Spleen (tissue), 11 donors: ENCODE results near the gene IRF2. TPM values are rescaled to one million over a fixed set of nuclear protein-coding genes. Genes with fewer than 3 reads are reported as not detected.

Source experiments
- DNase-seq: peaks from one replicate; pipeline ENCODE4 v3.0.0-alpha.2; 2020
- H3K27ac ChIP-seq, 8 donors: fragments of 200-600 bp; sonication (generic) in 7 of 8; 1 replicate in 4 of 8; 2 replicates in 4 of 8; pipeline versions ENCODE4 v1.5.0 to v1.8.0; 2016 to 2021; ENCODE audit warnings: inconsistent platforms in 4 of 8, mild to moderate bottlenecking in 4 of 8, moderate library complexity in 1 of 8
- H3K27me3 ChIP-seq, 7 donors: fragments of 200-600 bp; sonication (generic) in 6 of 7; replicated peaks in 1 of 7; 1 replicate in 4 of 7; 2 replicates in 3 of 7; pipeline versions ENCODE4 v1.5.0 to v1.8.0; 2016 to 2021; ENCODE audit warnings: inconsistent platforms in 3 of 7, mild to moderate bottlenecking in 1 of 7
- H3K36me3 ChIP-seq, 6 donors: fragments of 200-600 bp; sonication (generic) in 5 of 6; 1 replicate in 4 of 6; 2 replicates in 2 of 6; pipeline versions ENCODE4 v1.5.0 to v1.8.0; 2016 to 2021; ENCODE audit warnings: inconsistent platforms in 2 of 6
- H3K4me1 ChIP-seq, 6 donors: fragments of 200-600 bp; sonication (generic) in 5 of 6; 1 replicate in 3 of 6; 2 replicates in 3 of 6; pipeline versions ENCODE4 v1.5.0 to v1.8.0; 2016 to 2021; ENCODE audit warnings: inconsistent platforms in 3 of 6
- H3K4me3 ChIP-seq, 8 donors: fragments of 200-600 bp; sonication (generic) in 7 of 8; 1 replicate in 4 of 8; 2 replicates in 4 of 8; pipeline versions ENCODE4 v1.5.0 to v1.8.0; 2016 to 2021; ENCODE audit warnings: inconsistent platforms in 4 of 8, mild to moderate bottlenecking in 4 of 8, moderate library complexity in 2 of 8
- H3K9me3 ChIP-seq, 8 donors: fragments of 200-600 bp; sonication (generic) in 7 of 8; 1 replicate in 4 of 8; 2 replicates in 4 of 8; pipeline versions ENCODE4 v1.5.0 to v1.8.0; 2016 to 2021; ENCODE audit warnings: inconsistent platforms in 4 of 8
- POLR2A ChIP-seq, 3 donors: fragments of 450-650 bp; IDR thresholded peaks; one replicate each; pipeline ENCODE4 v1.5.1; 2017; ENCODE audit warnings: antibody characterized with exemption in 3 of 3, mild to moderate bottlenecking in 1 of 3
- POLR2AphosphoS5 ChIP-seq, 3 donors: sonication (generic); formaldehyde crosslinking; IDR thresholded peaks; one replicate each; pipeline ENCODE4 v1.5.1; 2017; ENCODE audit warnings: antibody characterized with exemption in 3 of 3
- WGBS, 5 donors: extraction: QIAGEN DNeasy Blood & Tissue Kit in 3 of 5; methylation state at CpG; one replicate each; pipeline versions ENCODE4 v1.1.5 to v1.1.7; 2013 to 2018; 5-methylcytosine and 5-hydroxymethylcytosine counted together
- intact Hi-C: fragments of 100-400 bp; cut with DNase I; formaldehyde crosslinking; loops from one replicate; pipeline ENCODE4 v1.15.0; 2023; ENCODE audit warnings: low total_unique reads
- polyA plus RNA-seq, 3 donors: library from polyadenylated mRNA; stranded (reverse); fragments of 200-250 nt; gene quantifications; one replicate each; pipeline ENCODE4 v1.2.1, GENCODE V29; 2013
- total RNA-seq, 7 donors: library from RNA; depleted of rRNA in 3 of 7; stranded (reverse); fragments of >200 nt in 3 of 7; fragmentation: NEBNext Ultra II Directional in 4 of 7; extraction: Animal tissue kit (Norgen Biotek cat#: 25700) in 4 of 7; gene quantifications; one replicate each; pipeline versions ENCODE4 v1.1.0 to v1.2.1, GENCODE V29; 2016 to 2021
- TF ChIP-seq, protein P1 (sequence below), 11 experiments: fragments of 200-600 bp in 7 of 11; fragments of 450-650 bp in 4 of 11; sonication (generic) in 4 of 11; IDR thresholded peaks in 8 of 11; conservative IDR thresholded peaks in 3 of 11; 1 replicate in 7 of 11; 2 replicates in 4 of 11; pipeline versions ENCODE4 v1.4.0 to v1.8.0; 2016 to 2021; ENCODE audit warnings: antibody characterized with exemption in 11 of 11, inconsistent platforms in 4 of 11, mild to moderate bottlenecking in 1 of 11
- donor health status: healthy with polysubstance abuse.
- donor health status: DM: no; HTN: no; CAD: no; lungs with moderate emphysema.
- donor health status: DM: no; HTN: no; CAD: no.
- donor health status: Bipolar disorder and iron deficiency.
- donor health status: healthy.
- donor health status: DM: no; HTN: no; CAD: no.
- donor health status: DM: yes; HTN: yes; CAD: no.

Gene IRF2
- total and polyA plus RNA-seq, 10 donors: 27.1 to 101 (median 87.2) TPM

- H3K9me3 ChIP-seq: no peaks in the 10 kb centered on the region
- no peak overlapping the region for H3K4me3 ChIP-seq
- 63 to 82% (median 74%) methylated on average over 8 of the region's 8 CpGs for whole genome bisulfite sequencing, 5 donors
- peaks cover 0 to 37% (median 6%) of the 10 kb centered on the region in 6 donors for H3K36me3 ChIP-seq
- H3K27ac ChIP-seq: peak overlapping the region in 6 of 8 donors; percentile 49 to 88 (median 84)
- intact Hi-C loops: no loop called here
- DNase-seq: no peak
- peaks cover 75 to 99% (median 96%) of the 10 kb centered on the region in 6 donors for H3K4me1 ChIP-seq
- no peaks in the 10 kb centered on the region for H3K27me3 ChIP-seq
- TF ChIP-seq POLR2AphosphoS5 (IDR thresholded peaks at IDR 0.05) (no peak), POLR2A (IDR thresholded peaks at IDR 0.05) (no peak)
- TF ChIP-seq, protein P1, sequence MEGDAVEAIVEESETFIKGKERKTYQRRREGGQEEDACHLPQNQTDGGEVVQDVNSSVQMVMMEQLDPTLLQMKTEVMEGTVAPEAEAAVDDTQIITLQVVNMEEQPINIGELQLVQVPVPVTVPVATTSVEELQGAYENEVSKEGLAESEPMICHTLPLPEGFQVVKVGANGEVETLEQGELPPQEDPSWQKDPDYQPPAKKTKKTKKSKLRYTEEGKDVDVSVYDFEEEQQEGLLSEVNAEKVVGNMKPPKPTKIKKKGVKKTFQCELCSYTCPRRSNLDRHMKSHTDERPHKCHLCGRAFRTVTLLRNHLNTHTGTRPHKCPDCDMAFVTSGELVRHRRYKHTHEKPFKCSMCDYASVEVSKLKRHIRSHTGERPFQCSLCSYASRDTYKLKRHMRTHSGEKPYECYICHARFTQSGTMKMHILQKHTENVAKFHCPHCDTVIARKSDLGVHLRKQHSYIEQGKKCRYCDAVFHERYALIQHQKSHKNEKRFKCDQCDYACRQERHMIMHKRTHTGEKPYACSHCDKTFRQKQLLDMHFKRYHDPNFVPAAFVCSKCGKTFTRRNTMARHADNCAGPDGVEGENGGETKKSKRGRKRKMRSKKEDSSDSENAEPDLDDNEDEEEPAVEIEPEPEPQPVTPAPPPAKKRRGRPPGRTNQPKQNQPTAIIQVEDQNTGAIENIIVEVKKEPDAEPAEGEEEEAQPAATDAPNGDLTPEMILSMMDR (IDR thresholded peaks at IDR 0.05 in 8 of 11, conservative IDR thresholded peaks at IDR 0.05 in 3 of 11): no peak
Measured at GRCh38 chr4:184450743-184451535, 23.4 kb downstream of the IRF2 start.

- peaks cover 82 to 100% (median 98%) of the 10 kb centered on the region in 6 donors for H3K4me1 ChIP-seq
- H3K9me3 ChIP-seq: no peaks in the 10 kb centered on the region
- H3K36me3 ChIP-seq: peaks cover 0 to 30% (median 6%) of the 10 kb centered on the region in 6 donors
- no peak overlapping the region for H3K4me3 ChIP-seq
- TF ChIP-seq POLR2AphosphoS5 (IDR thresholded peaks at IDR 0.05): no peak
- no peak for TF ChIP-seq POLR2A (IDR thresholded peaks at IDR 0.05)
- TF ChIP-seq, protein P1 (IDR thresholded peaks at IDR 0.05 in 8 of 11, conservative IDR thresholded peaks at IDR 0.05 in 3 of 11): no peak
- intact Hi-C loops: no loop called here
- WGBS, 5 donors: 55 to 76% (median 61%) methylated on average over 5 of the region's 5 CpGs
- no peak for DNase-seq
- H3K27ac ChIP-seq: peak overlapping the region in 7 of 8 donors; percentile 71 to 88 (median 83)
- no peaks in the 10 kb centered on the region for H3K27me3 ChIP-seq
Measured at GRCh38 chr4:184450045-184450444, 24.3 kb downstream of the IRF2 start.

DNA sequence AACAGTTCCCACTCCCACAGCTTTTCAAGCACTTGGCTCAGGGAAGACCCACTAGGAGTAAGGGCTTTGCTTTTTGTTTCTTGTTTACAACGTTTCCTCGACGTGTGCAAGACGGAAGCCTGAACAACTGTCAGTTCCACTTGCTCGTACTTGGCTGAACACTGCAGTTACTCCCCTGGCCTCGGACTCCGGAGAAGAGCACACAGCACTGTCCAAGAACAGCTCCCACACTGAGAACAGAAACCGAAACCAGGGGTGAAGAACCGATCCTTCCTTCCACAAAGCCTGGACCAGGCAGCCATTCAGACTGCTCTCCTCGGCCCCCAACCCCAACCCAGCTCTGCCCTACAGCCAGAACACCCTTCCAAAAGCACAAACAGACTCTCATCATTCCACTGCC is 25.5 kb downstream of the IRF2 start:
- H3K4me1 ChIP-seq: peaks cover 79 to 100% (median 99%) of the 10 kb centered on the region in 6 donors
- intact Hi-C loops: no loop called here
- DNase-seq: no peak
- H3K27ac ChIP-seq: peak overlapping the region; percentile 64 to 88 (median 83)
- TF ChIP-seq, protein P1 (IDR thresholded peaks at IDR 0.05 in 8 of 11, conservative IDR thresholded peaks at IDR 0.05 in 3 of 11): no peak
- TF ChIP-seq POLR2AphosphoS5 (IDR thresholded peaks at IDR 0.05) (peak in 2 of 3 donors; percentile 66 to 75), POLR2A (IDR thresholded peaks at IDR 0.05) (no peak)
- 11 to 34% (median 20%) methylated on average over 10 of the region's 10 CpGs for WGBS, 5 donors
- H3K27me3 ChIP-seq: no peaks in the 10 kb centered on the region
- H3K4me3 ChIP-seq: peak overlapping the region in 7 of 8 donors; percentile 3 to 61 (median 25)
- H3K36me3 ChIP-seq: peaks cover 0 to 30% (median 6%) of the 10 kb centered on the region in 6 donors
- H3K9me3 ChIP-seq: no peaks in the 10 kb centered on the region

- Histone ChIP-seq H3K36me3 (peaks cover 0 to 30% (median 6%) of the 10 kb centered on the region in 6 donors), H3K9me3 (no peaks in the 10 kb centered on the region), H3K4me1 (peaks cover 72 to 100% (median 99%) of the 10 kb centered on the region in 6 donors), H3K27me3 (no peaks in the 10 kb centered on the region), H3K4me3 (peak overlapping the region in 6 of 8 donors; percentile 3 to 61 (median 26)), H3K27ac (peak overlapping the region in 7 of 8 donors; percentile 71 to 88 (median 83))
- TF ChIP-seq POLR2A (IDR thresholded peaks at IDR 0.05) (no peak), POLR2AphosphoS5 (IDR thresholded peaks at IDR 0.05) (no peak)
- TF ChIP-seq, protein P1 (IDR thresholded peaks at IDR 0.05 in 8 of 11, conservative IDR thresholded peaks at IDR 0.05 in 3 of 11): no peak
- 49 to 69% (median 54%) methylated on average over 11 of the region's 11 CpGs for WGBS, 5 donors
- intact Hi-C loops: no loop called here
- DNase-seq: no peak
Measured at GRCh38 chr4:184448141-184448540, 26.2 kb downstream of the IRF2 start.
